GM21447 (cell line): ENCODE results near the gene IQCM.

Experiments used
- ATAC-seq: cut with Tn5 transposase; IDR thresholded peaks from one replicate; pipeline ENCODE4 v1.9.1; 2021; ENCODE audit not compliant: unreplicated experiment

IQCM gene

DNA sequence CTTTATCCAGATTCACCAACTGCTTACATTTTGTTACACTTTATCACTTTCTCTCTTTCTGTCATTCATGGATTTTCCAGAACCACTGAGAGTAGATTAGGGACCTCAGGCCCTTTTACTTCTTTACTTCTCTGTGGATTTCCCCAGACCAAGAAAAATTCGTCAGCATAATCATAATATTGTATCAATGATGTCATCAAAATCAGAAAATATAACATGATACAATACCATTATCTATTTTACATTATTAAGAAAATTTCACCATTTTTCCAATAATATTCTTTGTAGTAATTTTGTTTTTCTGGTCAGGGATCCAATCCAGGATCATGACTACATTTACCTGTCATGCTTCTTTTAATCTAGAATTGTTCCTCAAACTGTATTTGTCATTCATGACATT, 494.2 kb downstream of the IQCM start:
- ATAC-seq: no peak

DNA sequence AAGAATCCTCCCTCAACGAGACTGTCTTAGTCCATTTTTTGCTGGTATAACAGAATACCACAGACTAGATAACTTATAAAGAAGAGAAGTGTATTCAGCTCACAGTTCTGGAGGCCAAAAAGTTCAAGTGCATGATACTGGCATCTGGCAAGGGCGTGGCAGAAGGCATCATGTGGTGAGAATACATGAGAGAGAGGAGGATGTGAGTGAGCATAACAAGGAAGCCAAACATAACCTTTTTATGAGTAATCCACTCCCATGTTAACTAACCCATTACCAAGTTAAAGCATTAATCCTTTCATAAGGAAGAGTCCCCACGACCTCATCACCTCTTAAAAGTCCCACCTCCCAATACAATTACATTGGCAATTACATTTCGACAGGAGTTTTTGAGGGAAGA, 504.6 kb downstream of the IQCM start:
- ATAC-seq: no peak

DNA sequence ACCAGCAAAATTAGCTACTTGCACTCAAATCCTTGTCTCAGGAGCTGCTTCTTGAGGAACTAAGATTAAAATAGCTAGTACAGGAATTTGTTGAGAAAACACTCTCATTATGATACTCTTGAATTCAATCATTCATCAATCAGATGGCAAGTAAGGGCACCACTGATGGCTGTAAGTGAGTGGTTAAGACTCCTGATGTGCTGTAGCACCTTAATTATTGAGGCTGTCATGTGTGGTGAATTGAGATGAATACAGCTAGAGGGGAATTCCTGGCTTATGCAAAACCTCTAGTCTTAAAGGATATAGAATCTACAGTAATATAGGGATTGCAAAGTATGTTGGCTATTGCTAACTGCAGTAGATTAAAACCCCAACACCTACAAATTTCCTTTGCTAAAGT, 509.1 kb downstream of the IQCM start:
- no peak for ATAC-seq
